Heart left ventricle (tissue), 16 donors: ENCODE results near the gene THSD4. TPM values are rescaled to one million over a fixed set of nuclear protein-coding genes. Genes with fewer than 3 reads are reported as not detected.

Source experiments
- ATAC-seq, 4 donors: fragments of 200-7000 bp; cut with Tn5 transposase; one replicate each; pipeline ENCODE4 v1.9.1; 2020 to 2022; ENCODE audit warnings: moderate library complexity in 4 of 4, mild to moderate bottlenecking in 3 of 4, moderate number of reproducible peaks in 1 of 4
- DNase-seq, 5 donors: peaks; one replicate each; pipeline ENCODE4 v3.0.0-alpha.2; 2020
- H3K27ac ChIP-seq, 12 donors: fragments of 200-600 bp; sonication (generic) in 4 of 12; one replicate each; pipeline versions ENCODE4 v1.5.0 to v1.8.0; 2016 to 2022; ENCODE audit warnings: mild to moderate bottlenecking in 2 of 12
- H3K27me3 ChIP-seq, 9 donors: fragments of 200-600 bp; sonication (generic) in 2 of 9; one replicate each; pipeline versions ENCODE4 v1.5.1 to v1.8.0; 2016 to 2022; ENCODE audit warnings: mild to moderate bottlenecking in 3 of 9
- H3K36me3 ChIP-seq, 9 donors: fragments of 200-600 bp; sonication (generic) in 2 of 9; one replicate each; pipeline versions ENCODE4 v1.5.0 to v1.8.0; 2018 to 2022; ENCODE audit warnings: mild to moderate bottlenecking in 2 of 9
- H3K4me1 ChIP-seq, 12 donors: fragments of 200-600 bp; sonication (generic) in 4 of 12; one replicate each; pipeline versions ENCODE4 v1.5.0 to v1.8.0; 2016 to 2022; ENCODE audit warnings: mild to moderate bottlenecking in 3 of 12
- H3K4me3 ChIP-seq, 12 donors: fragments of 200-600 bp; sonication (generic) in 4 of 12; one replicate each; pipeline versions ENCODE4 v1.5.0 to v1.8.0; 2017 to 2022; ENCODE audit warnings: mild to moderate bottlenecking in 9 of 12, moderate library complexity in 4 of 12
- H3K9me3 ChIP-seq, 12 donors: fragments of 200-600 bp; sonication (generic) in 4 of 12; one replicate each; pipeline versions ENCODE4 v1.5.0 to v1.8.0; 2016 to 2022; ENCODE audit warnings: mild to moderate bottlenecking in 1 of 12
- CTCF ChIP-seq, 12 donors: fragments of 200-600 bp; sonication (generic) in 4 of 12; IDR thresholded peaks; one replicate each; pipeline versions ENCODE4 v1.5.0 to v1.8.0; 2018 to 2022; ENCODE audit warnings: antibody characterized with exemption in 12 of 12, mild to moderate bottlenecking in 5 of 12
- POLR2A ChIP-seq, 2 donors: fragments of 450-650 bp; IDR thresholded peaks; one replicate each; pipeline ENCODE4 v1.6.1; 2017; ENCODE audit warnings: antibody characterized with exemption in 2 of 2, mild to moderate bottlenecking in 2 of 2, moderate library complexity in 2 of 2
- WGBS, 4 donors: extraction: QIAGEN DNeasy Blood & Tissue Kit in 2 of 4; methylation state at CpG; one replicate each; pipeline versions ENCODE4 v1.1.5 to v1.1.7; 2013 to 2018; 5-methylcytosine and 5-hydroxymethylcytosine counted together
- intact Hi-C, 10 donors: fragments of 100-400 bp; cut with DNase I; formaldehyde crosslinking; loops; one replicate each; pipeline versions ENCODE4 v1.11.1 to v1.14.2; 2022
- polyA plus RNA-seq, 2 donors: library from polyadenylated mRNA; stranded (reverse); fragments of 200-250 nt; gene quantifications; one replicate each; pipeline ENCODE4 v1.2.3, GENCODE V29; 2013
- total RNA-seq, 9 donors: library from RNA; depleted of rRNA in 2 of 9; stranded (reverse); fragments of >200 nt in 2 of 9; fragmentation: NEBNext Ultra II Directional in 3 of 9; extraction: Animal tissue kit (Norgen Biotek cat#: 25700) in 3 of 9; gene quantifications; one replicate each; pipeline versions ENCODE4 v1.1.0 to v1.2.4, GENCODE V29; 2016 to 2023
- donor health status: ischemic (EF 13 %, LVEDD 7.1; RV severe dilation, severe dysfunction).
- donor health status: healthy with polysubstance abuse.
- donor health status: DM: no; HTN: yes; CAD: no.
- donor health status: DM: no; HTN: no; CAD: no.
- donor health status: ischemic (EF 25% LVEDD 6.9; RV normal size, moderate dysfunction).
- donor health status: ischemic (EF 25% LVEDD 5.7; RV mildly dilated, moderate dysfunction).
- donor health status: healthy.
- donor health status: DM: yes; HTN: yes; CAD: no.
- donor health status: ischemic (EF 35%, LVEDD 5.7; RV mildly dilated, moderate dysfunction).
- donor health status: nonischemic (EF 11% LVEDD 7.7; RV severe dilation, severe dysfunction).
- donor health status: DM: yes; HTN: yes; CAD: no.
- donor health status: PGD.
- donor health status: ischemic (EF 29% LVEDD 5.4; RV normal size, mild dysfunction).
- donor health status: nonischemic (EF 23%, LVEDD 6.1; RV moderate dilation, normal function).

THSD4 gene
- total and polyA plus RNA-seq, 11 donors: 32.6 to 206 (median 93.2) TPM

- TF ChIP-seq CTCF (IDR thresholded peaks at IDR 0.05) (no peak), POLR2A (IDR thresholded peaks at IDR 0.05) (no peak)
- Histone ChIP-seq H3K27ac (no peak overlapping the region), H3K27me3 (no peaks in the 10 kb centered on the region), H3K4me3 (no peak overlapping the region), H3K4me1 (peaks cover 0 to 34% (median 18%) of the 10 kb centered on the region in 12 donors), H3K36me3 (no peaks in the 10 kb centered on the region), H3K9me3 (peaks cover 0 to 3% (median 0%) of the 10 kb centered on the region in 12 donors)
- no peak for DNase-seq
- intact Hi-C loops: loop anchor here in 1 of 10 donors (10.0 kb wide), 1 partner anchor 55 kb away; no protein-coding TSS in a partner anchor
- no peak for ATAC-seq
- WGBS, 4 donors: 84 to 89% (median 88%) methylated on average over 7 of the region's 7 CpGs
Measured at GRCh38 chr15:71080166-71080565, 35.1 kb upstream of the THSD4 start.

GRCh38 chr15:71080705-71081104 is 34.6 kb upstream of the THSD4 start:
- H3K4me3 ChIP-seq: no peak overlapping the region
- TF ChIP-seq CTCF (IDR thresholded peaks at IDR 0.05) (no peak), POLR2A (IDR thresholded peaks at IDR 0.05) (no peak)
- H3K27me3 ChIP-seq: no peaks in the 10 kb centered on the region
- peak in 2 of 4 donors; percentile 33 to 51 for ATAC-seq
- intact Hi-C loops: loop anchor here in 1 of 10 donors (10.0 kb wide), 1 partner anchor 56 kb away; no protein-coding TSS in a partner anchor
- H3K4me1 ChIP-seq: peaks cover 0 to 34% (median 18%) of the 10 kb centered on the region in 12 donors
- DNase-seq: no peak
- peaks cover 0 to 3% (median 0%) of the 10 kb centered on the region in 12 donors for H3K9me3 ChIP-seq
- H3K27ac ChIP-seq: no peak overlapping the region
- H3K36me3 ChIP-seq: no peaks in the 10 kb centered on the region
- 61 to 79% (median 70%) methylated on average over 1 of the region's 1 CpG for WGBS, 4 donors

- peak overlapping the region in 1 of 12 donors; percentile 11 for H3K4me3 ChIP-seq
Measured at GRCh38 chr15:71082803-71083202, 32.5 kb upstream of the THSD4 start.

More at GRCh38 chr15:71082803-71083202, 32.5 kb upstream of the THSD4 start:
- Histone ChIP-seq H3K27me3 (no peaks in the 10 kb centered on the region), H3K27ac (peak overlapping the region in 10 of 12 donors; percentile 15 to 74 (median 58)), H3K9me3 (peaks cover 0 to 4% (median 0%) of the 10 kb centered on the region in 12 donors), H3K36me3 (no peaks in the 10 kb centered on the region), H3K4me1 (peaks cover 0 to 34% (median 18%) of the 10 kb centered on the region in 12 donors)
- intact Hi-C loops: loop anchor here in 1 of 10 donors (10.0 kb wide), 1 partner anchor 58 kb away; no protein-coding TSS in a partner anchor
- 30 to 40% (median 34%) methylated on average over 5 of the region's 5 CpGs for WGBS, 4 donors
- DNase-seq (peak in 4 of 5 donors; percentile 37 to 55 (median 48)), ATAC-seq (peak; percentile 73 to 82 (median 79))
- TF ChIP-seq CTCF (IDR thresholded peaks at IDR 0.05) (no peak), POLR2A (IDR thresholded peaks at IDR 0.05) (no peak)
